Activated CD4-positive, alpha-beta T cell treated with anti-CD3 and anti-CD28 coated beads, Interleukin-2, amount 50 U/mL, for 4 hours (primary cell): ENCODE measurements around the gene NHSL2.
"Not testable (repeated sequence)": the region's sequence is repeated elsewhere in the genome, so short reads cannot be mapped to it uniquely, and the experiment has no call there.

Experiments used
- DNase-seq, 2 experiments: peaks; one replicate each; pipeline ENCODE4 v3.0.0-alpha.2; 2020

Gene NHSL2

GRCh38 chrX:71910643-71910985 is at the start of gene NHSL2:
NHSL2 (plus strand) TSS chrX:71910845.
- peak; percentile 8 to 27 for DNase-seq

GRCh38 chrX:71867680-71868079 is 43.0 kb upstream of the NHSL2 start:
- no peak for DNase-seq

- not testable (repeated sequence) for DNase-seq
Measured at GRCh38 chrX:71869566-71869965, 41.1 kb upstream of the NHSL2 start.

- no peak for DNase-seq
Measured at GRCh38 chrX:71870208-71871098, 40.2 kb upstream of the NHSL2 start.

- DNase-seq, result no peak
Measured at GRCh38 chrX:71871367-71871766, 39.3 kb upstream of the NHSL2 start.

- no peak for DNase-seq
Measured at GRCh38 chrX:71872542-71873458, 37.8 kb upstream of the NHSL2 start.

- no peak for DNase-seq
Measured at GRCh38 chrX:71873459-71873833, 37.2 kb upstream of the NHSL2 start.

GRCh38 chrX:71876841-71877240 is 33.8 kb upstream of the NHSL2 start:
- DNase-seq, result not testable (repeated sequence)

GRCh38 chrX:71885099-71885498 is 25.5 kb upstream of the NHSL2 start:
- no peak for DNase-seq

- no peak for DNase-seq
Measured at GRCh38 chrX:71895607-71896006, 15.0 kb upstream of the NHSL2 start.

GRCh38 chrX:71906144-71906543 is 4.5 kb upstream of the NHSL2 start:
- no peak for DNase-seq

- no peak for DNase-seq
Measured at GRCh38 chrX:71908387-71908786, 2.3 kb upstream of the NHSL2 start.

GRCh38 chrX:71909956-71910355 is 689 bp upstream of the NHSL2 start:
- no peak for DNase-seq

- DNase-seq, result peak; percentile 1 to 5
Measured at GRCh38 chrX:71910986-71911730, 513 bp downstream of the NHSL2 start.

- no peak for DNase-seq
Measured at GRCh38 chrX:71911731-71912050, 1.0 kb downstream of the NHSL2 start.

- no peak for DNase-seq
Measured at GRCh38 chrX:71912156-71912555, 1.5 kb downstream of the NHSL2 start.

GRCh38 chrX:71913156-71913950 is 2.7 kb downstream of the NHSL2 start:
- DNase-seq, result no peak

GRCh38 chrX:71917621-71918343 is 7.1 kb downstream of the NHSL2 start:
- no peak for DNase-seq

GRCh38 chrX:71919431-71919830 is 8.8 kb downstream of the NHSL2 start:
- no peak for DNase-seq

- DNase-seq, result no peak
Measured at GRCh38 chrX:71919886-71920285, 9.2 kb downstream of the NHSL2 start.

- DNase-seq, result no peak
Measured at GRCh38 chrX:71922686-71923085, 12.0 kb downstream of the NHSL2 start.

- no peak for DNase-seq
Measured at GRCh38 chrX:71923516-71923915, 12.9 kb downstream of the NHSL2 start.
